ENCODE results near the gene MYRF. TPM values are rescaled to one million over a fixed set of nuclear protein-coding genes. Genes with fewer than 3 reads are reported as not detected.

MYRF gene
- total and polyA plus RNA-seq, 2 of the 4 experiments (the other 2 are of a cell fraction) = 1.6 to 10.7 TPM

GRCh38 chr11:61744609-61745156 lies 7.8 kb upstream of the MYRF start:
- intact Hi-C loops (cut with micrococcal nuclease) (no loop called here), dilution Hi-C loops (cut with HindIII; ENCODE audit: low sequenced_read_pairs, unreplicated experiment) (no loop called here), in situ Hi-C loops (cut with MboI; ENCODE audit: low sequenced_read_pairs) (no loop called here)
- no peak overlapping the region for H3K9ac ChIP-seq (ENCODE audit: low read depth, low read length)
- H3K9me1 ChIP-seq (ENCODE audit: insufficient read depth, low read length) = no peaks in the 10 kb centered on the region
- TF ChIP-seq CTCF (conservative IDR thresholded peaks at IDR 0.05; ENCODE audit: low read depth, low read length) = no peak
- POLR2A ChIA-PET (ENCODE audit: unreplicated experiment) = no interaction called here
- peaks cover 3% of the 10 kb centered on the region; the same call in 1 of the 2 replicates for H3K36me3 ChIP-seq (ENCODE audit: control insufficient read depth, insufficient read depth, low read length)
- no peak overlapping the region for H3K56ac ChIP-seq (ENCODE audit: extremely low read depth, insufficient read depth, low read length)
- ATAC-seq (ENCODE audit: low read depth) = no peak
- no peak overlapping the region for H3K23ac ChIP-seq (ENCODE audit: low read depth, low read length)
- no peaks in the 10 kb centered on the region for H3K4me1 ChIP-seq (ENCODE audit: control insufficient read depth, insufficient read depth, low read length)
- H3K4me3 ChIP-seq (ENCODE audit: insufficient read depth, low read depth, low read length) = no peak overlapping the region
- H2BK15ac ChIP-seq (ENCODE audit: low read depth, low read length) = no peak overlapping the region
- H4K20me1 ChIP-seq (ENCODE audit: insufficient read depth, low read length) = no peaks in the 10 kb centered on the region
- CTCF ChIA-PET = interaction anchor here (0.9 kb wide), 1 partner anchor 11 kb away, joined by 3 read pairs; no protein-coding TSS in a partner anchor
- H2AK9ac ChIP-seq (replicated peaks; ENCODE audit: low read depth, low read length, poor library complexity) = no peak overlapping the region
- no peak overlapping the region for H4K5ac ChIP-seq (ENCODE audit: low read depth, low read length)
- no peak overlapping the region for H2BK120ac ChIP-seq (ENCODE audit: low read depth, low read length)
- no peak overlapping the region for H3K18ac ChIP-seq (ENCODE audit: low read depth, low read length)
- no peak overlapping the region for H3K27ac ChIP-seq (ENCODE audit: insufficient read depth, low read length)
- no peak overlapping the region for H4K91ac ChIP-seq (ENCODE audit: insufficient read depth, low read depth, low read length)
- H4K8ac ChIP-seq (ENCODE audit: low read depth in 2 of 2, low read length in 2 of 2) = no peak overlapping the region
- no TSS peak for BruUV-seq (replicated peaks)
- H3K14ac ChIP-seq (replicated peaks; ENCODE audit: low read depth, low read length) = no peak overlapping the region
- DNase-seq = no peak
- H3K4me2 ChIP-seq (ENCODE audit: low read depth, low read length) = no peak overlapping the region
- no peak overlapping the region for H2AK5ac ChIP-seq (ENCODE audit: low read depth, low read length)
- no peaks in the 10 kb centered on the region for H3K9me3 ChIP-seq (ENCODE audit: control insufficient read depth, insufficient read depth, low read length)
- H2BK5ac ChIP-seq (ENCODE audit: low read depth, low read length, poor library complexity, severe bottlenecking) = no peak overlapping the region
- H3K27me3 ChIP-seq (ENCODE audit: control insufficient read depth, insufficient read depth, low read length) = no peaks in the 10 kb centered on the region; the same call in 1 of the 2 replicates
- no peaks in the 10 kb centered on the region for H3K79me1 ChIP-seq (ENCODE audit: low read depth in 1 of 2, low read length in 2 of 2)
- no peak overlapping the region for H2BK20ac ChIP-seq (ENCODE audit: low read depth, low read length)
- WGBS, 2 experiments (ENCODE audit: extremely low coverage in 2 of 2, insufficient read length in 1 of 2) = 66% methylated on average over 5 of the region's 10 CpGs; no CpG with 5 or more reads in 1 of the 2 experiments
- no peak overlapping the region for H2AFZ ChIP-seq (replicated peaks; ENCODE audit: low read length, poor library complexity)
- H3K4ac ChIP-seq (ENCODE audit: low read depth, low read length) = no peak overlapping the region
